Neutrophil (primary cell): ENCODE data around the gene DIS3L2.
"Not testable (repeated sequence)": the region's sequence is repeated elsewhere in the genome, so short reads cannot be mapped to it uniquely, and the experiment has no call there.

Source experiments
- H3K27ac ChIP-seq: fragments of 200-600 bp; sonication (generic); 2 replicates; pipeline ENCODE4 v1.5.1; 2016; ENCODE audit warnings: mild to moderate bottlenecking, moderate library complexity
- H3K27me3 ChIP-seq: fragments of 200-600 bp; sonication (generic); 2 replicates; pipeline ENCODE4 v1.6.0; 2016; ENCODE audit warnings: mild to moderate bottlenecking
- H3K36me3 ChIP-seq: fragments of 200-600 bp; sonication (generic); 2 replicates; pipeline ENCODE4 v1.5.1; 2017
- H3K4me1 ChIP-seq, 2 experiments: fragments of 200-600 bp in 1 of 2; sonication (generic) in 1 of 2; 1 replicate in 1 of 2; 2 replicates in 1 of 2; pipeline versions ENCODE4 v1.5.1 to v1.6.1; 2013 to 2016; ENCODE audit warnings: low read depth in 1 of 2, low read length in 1 of 2, mild to moderate bottlenecking in 1 of 2, moderate library complexity in 1 of 2; ENCODE audit not compliant: control insufficient read depth in 1 of 2, insufficient read depth in 1 of 2
- H3K4me3 ChIP-seq, 2 experiments: fragments of 200-600 bp in 1 of 2; sonication (generic) in 1 of 2; 1 replicate in 1 of 2; 2 replicates in 1 of 2; pipeline ENCODE4 v1.5.1; 2013 to 2016; ENCODE audit warnings: low read depth in 1 of 2, low read length in 1 of 2, mild to moderate bottlenecking in 1 of 2, moderate library complexity in 1 of 2
- H3K9me3 ChIP-seq: fragments of 200-600 bp; sonication (generic); 2 replicates; pipeline ENCODE4 v1.5.1; 2016
- CTCF ChIP-seq: fragments of 200-600 bp; sonication (generic); IDR thresholded peaks from 2 replicates; pipeline ENCODE4 v1.5.1; 2016; ENCODE audit warnings: antibody characterized with exemption

The DIS3L2 gene

GRCh38 chr2:232332940-232333259, 371.4 kb downstream of the DIS3L2 start:
- Histone ChIP-seq H3K27me3 (no peaks in the 10 kb centered on the region), H3K36me3 (no peaks in the 10 kb centered on the region), H3K4me1 (no peaks in the 10 kb centered on the region), H3K27ac (no peak overlapping the region), H3K9me3 (no peaks in the 10 kb centered on the region), H3K4me3 (no peak overlapping the region)
- TF ChIP-seq CTCF = no peak

GRCh38 chr2:232333361-232334135, 372.0 kb downstream of the DIS3L2 start:
- no peaks in the 10 kb centered on the region for H3K4me1 ChIP-seq
- no peaks in the 10 kb centered on the region for H3K9me3 ChIP-seq
- H3K27me3 ChIP-seq = no peaks in the 10 kb centered on the region
- H3K27ac ChIP-seq = no peak overlapping the region
- no peak overlapping the region for H3K4me3 ChIP-seq
- TF ChIP-seq CTCF = no peak
- no peaks in the 10 kb centered on the region for H3K36me3 ChIP-seq

GRCh38 chr2:232334136-232334884, 372.8 kb downstream of the DIS3L2 start:
- not testable (repeated sequence) for H3K27ac ChIP-seq, H3K9me3 ChIP-seq, H3K27me3 ChIP-seq, H3K36me3 ChIP-seq, H3K4me3 ChIP-seq, H3K4me1 ChIP-seq

- H3K36me3 ChIP-seq, H3K27ac ChIP-seq, H3K4me1 ChIP-seq, H3K27me3 ChIP-seq, H3K4me3 ChIP-seq, H3K9me3 ChIP-seq: not testable (repeated sequence)
These were observed 373.3 kb downstream of the DIS3L2 start for GRCh38 chr2:232334885-232335205.

GRCh38 chr2:232335206-232335858, 373.8 kb downstream of the DIS3L2 start:
- H3K9me3 ChIP-seq, H3K27me3 ChIP-seq, H3K4me1 ChIP-seq, H3K27ac ChIP-seq, H3K4me3 ChIP-seq, H3K36me3 ChIP-seq: not testable (repeated sequence)
- peak; percentile 72 for TF ChIP-seq CTCF

GRCh38 chr2:232335859-232336215, 374.3 kb downstream of the DIS3L2 start:
- Histone ChIP-seq H3K27me3 (no peaks in the 10 kb centered on the region), H3K36me3 (no peaks in the 10 kb centered on the region), H3K27ac (no peak overlapping the region), H3K9me3 (no peaks in the 10 kb centered on the region), H3K4me3 (no peak overlapping the region), H3K4me1 (no peaks in the 10 kb centered on the region)
- no peak for TF ChIP-seq CTCF
